Measurements from ENCODE around the gene DMPK.

DNA sequence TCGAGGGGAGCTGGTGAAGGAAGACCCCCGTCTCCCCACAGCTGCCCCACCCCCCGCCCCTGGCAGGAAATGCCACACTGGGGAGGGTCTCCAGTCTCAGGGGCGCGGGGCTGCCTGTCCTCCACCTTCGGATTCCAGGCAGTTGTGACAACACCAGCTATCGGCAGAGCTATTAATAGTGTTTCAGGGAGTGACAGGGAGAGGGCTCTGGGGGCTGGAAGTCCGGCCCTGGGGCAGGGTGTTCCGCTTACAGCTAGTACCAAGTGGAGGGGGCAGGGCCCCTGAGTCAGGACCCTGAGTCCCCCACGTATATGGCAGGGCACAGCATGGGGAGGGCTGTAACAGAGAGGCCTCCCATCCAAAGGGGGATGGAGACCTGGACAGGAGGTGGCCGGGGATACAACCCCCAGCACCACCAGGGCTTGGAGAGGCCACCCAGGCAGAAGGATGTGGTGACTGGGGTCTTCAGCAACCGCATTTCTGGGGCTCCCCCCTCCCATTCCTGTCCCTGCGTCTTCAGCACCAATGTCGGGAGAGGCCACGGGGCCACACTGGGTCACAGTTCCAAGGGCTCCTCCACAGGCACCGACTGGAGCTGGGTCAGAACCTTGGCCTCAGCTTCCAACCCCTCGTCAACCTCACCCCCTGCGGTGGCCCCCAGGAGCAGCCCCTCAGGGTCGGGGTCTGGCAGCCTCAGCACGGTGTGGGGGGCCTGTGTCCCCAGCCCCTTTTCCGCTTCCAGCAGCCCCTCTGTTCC is 17.2 kb downstream of the DMPK start:
- TF ChIP-seq POLR2A (IDR thresholded peaks at IDR 0.05; ENCODE audit: low read depth, low read length) = no peak
- TF ChIP-seq POLR2AphosphoS5 (IDR thresholded peaks at IDR 0.05; ENCODE audit: low read depth, low read length) = no peak
- TF ChIP-seq TAF1 (IDR thresholded peaks at IDR 0.05; ENCODE audit: borderline replicate concordance, low read depth, low read length) = no peak
